OCI-LY1 (cell line): ENCODE measurements around the gene FYN.

Experiments used
- H2AFZ ChIP-seq: fragments of 200-600 bp; sonication (generic), shearing (Covaris generic); 2 replicates; pipeline ENCODE4 v1.6.0; 2014; ENCODE audit warnings: antibody characterized with exemption, mild to moderate bottlenecking, low read length
- H3F3A ChIP-seq: fragments of 200-600 bp; sonication (generic), shearing (Covaris generic); 2 replicates; pipeline ENCODE4 v1.6.0; 2014; ENCODE audit warnings: mild to moderate bottlenecking, antibody characterized with exemption, low read length, moderate library complexity; ENCODE audit not compliant: insufficient read depth
- H3K27ac ChIP-seq: fragments of 200-600 bp; sonication (generic); 2 replicates; pipeline ENCODE4 v1.5.1; 2014; ENCODE audit warnings: low read length, mixed run types, mild to moderate bottlenecking, low read depth; ENCODE audit not compliant: poor library complexity, severe bottlenecking
- H3K27me3 ChIP-seq: fragments of 200-600 bp; sonication (generic); 2 replicates; pipeline ENCODE4 v1.6.0; 2014; ENCODE audit warnings: antibody characterized with exemption, mild to moderate bottlenecking, low read length, moderate library complexity; ENCODE audit not compliant: insufficient read depth
- H3K36me3 ChIP-seq: fragments of 200-600 bp; sonication (generic); 2 replicates; pipeline ENCODE4 v1.6.1; 2014; ENCODE audit warnings: mild to moderate bottlenecking, antibody characterized with exemption, low read length, moderate library complexity, mixed read lengths; ENCODE audit not compliant: insufficient read depth
- H3K4me1 ChIP-seq: fragments of 200-600 bp; sonication (generic); 2 replicates; pipeline ENCODE4 v1.5.1; 2014; ENCODE audit warnings: mild to moderate bottlenecking, low read length, moderate library complexity; ENCODE audit not compliant: insufficient read depth, severe bottlenecking
- H3K4me2 ChIP-seq: fragments of 200-600 bp; sonication (generic), shearing (Covaris generic); 2 replicates; pipeline ENCODE4 v1.6.1; 2014; ENCODE audit warnings: low read length
- H3K4me3 ChIP-seq: fragments of 200-600 bp; sonication (generic); 2 replicates; pipeline ENCODE4 v1.5.1; 2014; ENCODE audit warnings: low read length, low read depth, mild to moderate bottlenecking, mixed read lengths; ENCODE audit not compliant: poor library complexity, severe bottlenecking
- H3K79me2 ChIP-seq: fragments of 200-600 bp; shearing (Covaris generic); 2 replicates; pipeline ENCODE4 v1.6.1; 2016; ENCODE audit warnings: mixed run types, low read length, mixed read lengths; ENCODE audit not compliant: insufficient read depth
- H3K9ac ChIP-seq: fragments of 200-600 bp; sonication (generic), shearing (Covaris generic); 2 replicates; pipeline ENCODE4 v1.6.1; 2014; ENCODE audit warnings: mild to moderate bottlenecking, low read length, mixed read lengths
- H3K9me2 ChIP-seq: fragments of 200-600 bp; sonication (generic), shearing (Covaris generic); 2 replicates; pipeline ENCODE4 v1.6.1; 2014; ENCODE audit warnings: low read depth, mild to moderate bottlenecking, low read length, mixed read lengths
- H3K9me3 ChIP-seq: fragments of 200-600 bp; shearing (Covaris generic); 2 replicates; pipeline ENCODE4 v1.6.1; 2014; ENCODE audit warnings: low read length, mixed read lengths
- H4K20me1 ChIP-seq: fragments of 200-600 bp; sonication (generic), shearing (Covaris generic); 2 replicates; pipeline ENCODE4 v1.6.0; 2016; ENCODE audit warnings: mild to moderate bottlenecking, low read length; ENCODE audit not compliant: insufficient read depth
- CTCF ChIP-seq: fragments of 200-600 bp; sonication (generic), shearing (Covaris generic); IDR thresholded peaks from 2 replicates; pipeline ENCODE4 v1.5.1; 2017; ENCODE audit warnings: mild to moderate bottlenecking, antibody characterized with exemption, low read length, moderate library complexity, mixed read lengths
- EZH2 ChIP-seq: fragments of 200-600 bp; sonication (generic), shearing (Covaris generic); IDR thresholded peaks from 2 replicates; pipeline ENCODE4 v1.8.0; 2017; ENCODE audit warnings: borderline replicate concordance, mixed run types, mild to moderate bottlenecking, antibody characterized with exemption, low read length, moderate library complexity, mixed read lengths

FYN gene

GRCh38 chr6:111653434-111653833 lies 219.8 kb downstream of the FYN start:
- H3K36me3 ChIP-seq, result no peaks in the 10 kb centered on the region

GRCh38 chr6:111652156-111652555 lies 221.1 kb downstream of the FYN start:
- H3K9me2 ChIP-seq, result no peaks in the 10 kb centered on the region
- no peak overlapping the region for H3K9ac ChIP-seq
- H3K36me3 ChIP-seq, result no peaks in the 10 kb centered on the region
- H3K27me3 ChIP-seq, result peaks cover 4% of the 10 kb centered on the region; the same call in 1 of the 2 replicates
- no peaks in the 10 kb centered on the region for H4K20me1 ChIP-seq
- H3F3A ChIP-seq, result no peaks in the 10 kb centered on the region
- H3K27ac ChIP-seq, result no peak overlapping the region
- H3K4me2 ChIP-seq, result no peak overlapping the region
- TF ChIP-seq CTCF, result no peak
- TF ChIP-seq EZH2, result no peak
- no peaks in the 10 kb centered on the region for H3K79me2 ChIP-seq
- no peak overlapping the region for H3K4me3 ChIP-seq
- no peaks in the 10 kb centered on the region for H3K9me3 ChIP-seq
- no peak overlapping the region for H2AFZ ChIP-seq
- H3K4me1 ChIP-seq, result no peaks in the 10 kb centered on the region

More at GRCh38 chr6:111653434-111653833, 219.8 kb downstream of the FYN start:
- Histone ChIP-seq H3K4me1 (no peaks in the 10 kb centered on the region), H4K20me1 (no peaks in the 10 kb centered on the region), H3K9ac (no peak overlapping the region), H3K27ac (no peak overlapping the region), H3K79me2 (no peaks in the 10 kb centered on the region), H3K4me2 (no peak overlapping the region), H3F3A (no peaks in the 10 kb centered on the region), H3K9me3 (no peaks in the 10 kb centered on the region), H3K9me2 (no peaks in the 10 kb centered on the region), H3K4me3 (no peak overlapping the region), H2AFZ (no peak overlapping the region), H3K27me3 (peaks cover under 1% of the 10 kb centered on the region; the same call in 1 of the 2 replicates)
- TF ChIP-seq CTCF (no peak), EZH2 (no peak)

GRCh38 chr6:111651185-111652034 lies 221.8 kb downstream of the FYN start:
- TF ChIP-seq CTCF (no peak), EZH2 (no peak)
- no peaks in the 10 kb centered on the region for H4K20me1 ChIP-seq
- H3K4me3 ChIP-seq, result no peak overlapping the region
- no peak overlapping the region for H2AFZ ChIP-seq
- no peak overlapping the region for H3K27ac ChIP-seq
- H3K27me3 ChIP-seq, result peaks cover 4% of the 10 kb centered on the region; the same call in 1 of the 2 replicates
- no peaks in the 10 kb centered on the region for H3K79me2 ChIP-seq
- H3K9ac ChIP-seq, result no peak overlapping the region
- no peaks in the 10 kb centered on the region for H3F3A ChIP-seq
- H3K36me3 ChIP-seq, result no peaks in the 10 kb centered on the region
- H3K4me2 ChIP-seq, result no peak overlapping the region
- H3K9me2 ChIP-seq, result no peaks in the 10 kb centered on the region
- H3K4me1 ChIP-seq, result no peaks in the 10 kb centered on the region
- H3K9me3 ChIP-seq, result no peaks in the 10 kb centered on the region
